ENCODE measurements around the gene CIZ1.

Gene CIZ1

DNA sequence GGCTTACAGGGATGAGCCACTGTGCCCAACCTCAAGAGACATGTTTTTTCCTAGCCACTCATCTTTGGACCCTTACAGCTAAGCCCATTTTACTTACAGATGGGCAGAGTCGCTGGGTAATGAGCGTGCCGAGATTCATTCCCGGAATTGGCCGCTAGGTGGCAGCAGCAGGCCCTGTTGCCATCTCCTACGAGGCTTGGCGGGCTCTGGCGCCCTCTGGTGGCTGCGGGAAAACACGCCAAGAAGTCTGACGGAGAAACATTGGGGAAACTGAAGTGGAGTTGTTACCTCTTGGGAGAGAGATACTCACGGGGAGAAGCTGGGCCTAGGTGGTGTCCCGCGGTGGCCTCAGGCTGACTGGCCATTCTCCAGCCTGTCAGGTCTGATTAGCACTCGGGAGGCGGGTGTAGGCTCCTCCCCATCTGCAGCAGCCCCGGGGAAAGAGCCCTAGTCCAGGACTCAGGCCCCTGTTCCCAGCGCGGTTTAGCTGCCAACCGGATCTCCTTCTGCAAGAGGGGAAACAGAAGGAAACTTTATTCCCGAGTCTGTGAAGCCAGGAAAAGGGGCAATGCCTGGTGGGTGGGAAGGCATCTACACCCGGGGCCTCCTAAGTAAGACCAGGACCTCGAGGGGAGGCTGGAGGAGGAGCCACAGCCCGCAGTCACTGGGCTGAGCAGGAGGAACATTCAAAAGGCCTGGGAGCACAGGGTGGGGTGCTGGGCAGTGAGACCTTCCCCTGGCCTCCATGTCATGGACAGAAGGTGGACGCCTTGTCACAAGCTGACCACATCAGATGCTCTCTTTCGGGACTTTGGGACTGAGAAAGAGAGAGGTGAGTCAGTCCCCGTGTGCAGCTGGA, 73.5 kb downstream of the CIZ1 start:
- no peak for DNase-seq (ENCODE audit: low read depth, low spot score)
- no peak overlapping the region for H3K27ac ChIP-seq

GRCh38 chr9:128116104-128117083, 75.0 kb downstream of the CIZ1 start:
- no peak for DNase-seq (ENCODE audit: low read depth, low spot score)
- no peak overlapping the region for H3K27ac ChIP-seq

All from epithelial cell of prostate (primary cell).